ENCODE measurements around the gene GRWD1. TPM values are rescaled to one million over a fixed set of nuclear protein-coding genes. Genes with fewer than 3 reads are reported as not detected.
"Not testable (repeated sequence)": the region's sequence is repeated elsewhere in the genome, so short reads cannot be mapped to it uniquely, and the experiment has no call there.

GRWD1 gene
- polyA plus RNA-seq, 6 donors from 2014 or later, result 27.8 to 44.8 (median 37.1) TPM

- Mint-ChIP-seq H3K4me1 (peaks cover 15 to 19% (median 18%) of the 10 kb centered on the region in 3 donors), H3K27me3 (peaks cover 0 to 12% (median 0%) of the 10 kb centered on the region in 3 donors), H3K9me3 (no peaks in the 10 kb centered on the region), H3K36me3 (no peaks in the 10 kb centered on the region), H3K4me3 (peak overlapping the region; percentile 77 to 94 (median 91)), H3K27ac (peak overlapping the region in 3 of 6 donors; percentile 42 to 88 (median 82))
- DNase-seq, result no peak
- ATAC-seq (ENCODE audit: low read depth in 2 of 2), result peak; percentile 57 to 69
Measured at GRCh38 chr19:48480183-48480557, 34.4 kb downstream of the GRWD1 start.

- peak overlapping the region; percentile 77 to 94 (median 91) for H3K4me3 Mint-ChIP-seq
- peaks cover 13 to 19% (median 18%) of the 10 kb centered on the region in 3 donors for H3K4me1 Mint-ChIP-seq
- ATAC-seq (ENCODE audit: low read depth in 2 of 2), result peak; percentile 81 to 83
- peak overlapping the region; percentile 21 to 85 (median 66) for H3K27ac Mint-ChIP-seq
- H3K36me3 Mint-ChIP-seq, result no peaks in the 10 kb centered on the region
- peaks cover 0 to 12% (median 0%) of the 10 kb centered on the region in 3 donors for H3K27me3 Mint-ChIP-seq
- DNase-seq, result peak; percentile 47
- no peaks in the 10 kb centered on the region for H3K9me3 Mint-ChIP-seq
Measured at GRCh38 chr19:48480558-48481500, 35.0 kb downstream of the GRWD1 start.

GRCh38 chr19:48481846-48482639 lies 36.3 kb downstream of the GRWD1 start:
- Mint-ChIP-seq H3K4me3 (peak overlapping the region in 7 of 8 donors; percentile 48 to 94 (median 86)), H3K4me1 (peaks cover 13 to 19% (median 18%) of the 10 kb centered on the region in 3 donors), H3K27ac (peak overlapping the region in 2 of 6 donors; percentile 16 to 41), H3K36me3 (no peaks in the 10 kb centered on the region), H3K9me3 (no peaks in the 10 kb centered on the region), H3K27me3 (peaks cover 0 to 12% (median 8%) of the 10 kb centered on the region in 3 donors)
- DNase-seq (no peak), ATAC-seq (ENCODE audit: low read depth in 2 of 2) (no peak)

GRCh38 chr19:48483301-48483700 lies 37.5 kb downstream of the GRWD1 start:
- Mint-ChIP-seq H3K4me1 (peaks cover 13 to 20% (median 19%) of the 10 kb centered on the region in 3 donors), H3K27ac (no peak overlapping the region)
- ATAC-seq (ENCODE audit: low read depth in 2 of 2), result no peak

GRCh38 chr19:48484247-48484893 lies 38.6 kb downstream of the GRWD1 start:
- Mint-ChIP-seq H3K27me3 (peaks cover 0 to 17% (median 12%) of the 10 kb centered on the region in 3 donors), H3K9me3 (no peaks in the 10 kb centered on the region), H3K36me3 (no peaks in the 10 kb centered on the region), H3K27ac (no peak overlapping the region), H3K4me3 (no peak overlapping the region), H3K4me1 (peaks cover 13 to 19% (median 16%) of the 10 kb centered on the region in 3 donors)
- ATAC-seq (ENCODE audit: low read depth in 2 of 2) (no peak), DNase-seq (no peak)

More at GRCh38 chr19:48483301-48483700, 37.5 kb downstream of the GRWD1 start:
- peaks cover 0 to 13% (median 12%) of the 10 kb centered on the region in 3 donors for H3K27me3 Mint-ChIP-seq
- H3K4me3 Mint-ChIP-seq, result peak overlapping the region in 1 of 8 donors; percentile 37
- no peaks in the 10 kb centered on the region for H3K9me3 Mint-ChIP-seq
- no peaks in the 10 kb centered on the region for H3K36me3 Mint-ChIP-seq
- no peak for DNase-seq

- H3K36me3 Mint-ChIP-seq, result no peaks in the 10 kb centered on the region
- no peak for ATAC-seq (ENCODE audit: low read depth in 2 of 2)
- H3K27ac Mint-ChIP-seq, result no peak overlapping the region
- H3K27me3 Mint-ChIP-seq, result peaks cover 0 to 17% (median 12%) of the 10 kb centered on the region in 3 donors
- DNase-seq, result no peak
- peaks cover 9 to 20% (median 19%) of the 10 kb centered on the region in 3 donors for H3K4me1 Mint-ChIP-seq
- no peaks in the 10 kb centered on the region for H3K9me3 Mint-ChIP-seq
- H3K4me3 Mint-ChIP-seq, result no peak overlapping the region
Measured at GRCh38 chr19:48484931-48485612, 39.3 kb downstream of the GRWD1 start.

- H3K27me3 Mint-ChIP-seq, result peaks cover under 1 to 17% (median 13%) of the 10 kb centered on the region in 3 donors
- H3K36me3 Mint-ChIP-seq; ATAC-seq (ENCODE audit: low read depth in 2 of 2); H3K27ac Mint-ChIP-seq; H3K9me3 Mint-ChIP-seq; DNase-seq: not testable (repeated sequence)
- H3K4me3 Mint-ChIP-seq, result peak overlapping the region in 1 of 8 donors; percentile 39
- H3K4me1 Mint-ChIP-seq, result peaks cover 12 to 20% (median 19%) of the 10 kb centered on the region in 3 donors
Measured at GRCh38 chr19:48486706-48487105, 40.9 kb downstream of the GRWD1 start.

- Mint-ChIP-seq H3K27me3 (peaks cover 8 to 25% (median 22%) of the 10 kb centered on the region in 3 donors), H3K27ac (no peak overlapping the region), H3K4me1 (peaks cover 21 to 27% (median 25%) of the 10 kb centered on the region in 3 donors), H3K4me3 (peak overlapping the region in 2 of 8 donors; percentile 21 to 25), H3K36me3 (no peaks in the 10 kb centered on the region), H3K9me3 (no peaks in the 10 kb centered on the region)
- DNase-seq (no peak), ATAC-seq (ENCODE audit: low read depth in 2 of 2) (no peak)
Measured at GRCh38 chr19:48487544-48487943, 41.8 kb downstream of the GRWD1 start.

- ATAC-seq (ENCODE audit: low read depth in 2 of 2), result no peak
- Mint-ChIP-seq H3K27me3 (peaks cover 10 to 29% (median 26%) of the 10 kb centered on the region in 3 donors), H3K9me3 (peaks cover 0 to 2% (median 0%) of the 10 kb centered on the region in 7 donors), H3K27ac (no peak overlapping the region), H3K4me1 (peaks cover 25 to 31% (median 29%) of the 10 kb centered on the region in 3 donors), H3K36me3 (no peaks in the 10 kb centered on the region), H3K4me3 (peak overlapping the region in 1 of 8 donors; percentile 38)
- DNase-seq, result no peak
Measured at GRCh38 chr19:48487948-48488347, 42.2 kb downstream of the GRWD1 start.

- not testable (repeated sequence) for H3K36me3 Mint-ChIP-seq; ATAC-seq (ENCODE audit: low read depth in 2 of 2); H3K9me3 Mint-ChIP-seq; H3K27ac Mint-ChIP-seq; H3K4me3 Mint-ChIP-seq; DNase-seq
- H3K27me3 Mint-ChIP-seq, result peaks cover 10 to 33% (median 28%) of the 10 kb centered on the region in 3 donors
- peaks cover 26 to 36% (median 30%) of the 10 kb centered on the region in 3 donors for H3K4me1 Mint-ChIP-seq
Measured at GRCh38 chr19:48488478-48488877, 42.7 kb downstream of the GRWD1 start.

- H3K27me3 Mint-ChIP-seq, result peaks cover 12 to 40% (median 26%) of the 10 kb centered on the region in 3 donors
- H3K4me3 Mint-ChIP-seq, result peak overlapping the region in 6 of 8 donors; percentile 23 to 83 (median 57)
- H3K36me3 Mint-ChIP-seq, result no peaks in the 10 kb centered on the region
- H3K9me3 Mint-ChIP-seq, result peaks cover 0 to 3% (median 0%) of the 10 kb centered on the region in 7 donors
- peak overlapping the region in 2 of 6 donors; percentile 30 to 42 for H3K27ac Mint-ChIP-seq
- H3K4me1 Mint-ChIP-seq, result peaks cover 32 to 37% (median 34%) of the 10 kb centered on the region in 3 donors
- ATAC-seq (ENCODE audit: low read depth in 2 of 2) (peak; percentile 58), DNase-seq (peak; percentile 77)
Measured at GRCh38 chr19:48489608-48490216, 43.9 kb downstream of the GRWD1 start.
